C4-2B (cell line): ENCODE data around the gene PREPL.

Source experiments
- H3K27ac ChIP-seq: fragments of 450-650 bp; 2 replicates; pipeline ENCODE4 v1.5.1; 2017
- ZFX ChIP-seq: fragments of 450-650 bp; IDR thresholded peaks from 2 replicates; pipeline ENCODE4 v1.6.1; 2017
- TF ChIP-seq, protein P1 (sequence below): fragments of 450-650 bp; conservative IDR thresholded peaks from 2 replicates; pipeline ENCODE4 v1.5.1; 2017; ENCODE audit warnings: mild to moderate bottlenecking

PREPL gene

DNA sequence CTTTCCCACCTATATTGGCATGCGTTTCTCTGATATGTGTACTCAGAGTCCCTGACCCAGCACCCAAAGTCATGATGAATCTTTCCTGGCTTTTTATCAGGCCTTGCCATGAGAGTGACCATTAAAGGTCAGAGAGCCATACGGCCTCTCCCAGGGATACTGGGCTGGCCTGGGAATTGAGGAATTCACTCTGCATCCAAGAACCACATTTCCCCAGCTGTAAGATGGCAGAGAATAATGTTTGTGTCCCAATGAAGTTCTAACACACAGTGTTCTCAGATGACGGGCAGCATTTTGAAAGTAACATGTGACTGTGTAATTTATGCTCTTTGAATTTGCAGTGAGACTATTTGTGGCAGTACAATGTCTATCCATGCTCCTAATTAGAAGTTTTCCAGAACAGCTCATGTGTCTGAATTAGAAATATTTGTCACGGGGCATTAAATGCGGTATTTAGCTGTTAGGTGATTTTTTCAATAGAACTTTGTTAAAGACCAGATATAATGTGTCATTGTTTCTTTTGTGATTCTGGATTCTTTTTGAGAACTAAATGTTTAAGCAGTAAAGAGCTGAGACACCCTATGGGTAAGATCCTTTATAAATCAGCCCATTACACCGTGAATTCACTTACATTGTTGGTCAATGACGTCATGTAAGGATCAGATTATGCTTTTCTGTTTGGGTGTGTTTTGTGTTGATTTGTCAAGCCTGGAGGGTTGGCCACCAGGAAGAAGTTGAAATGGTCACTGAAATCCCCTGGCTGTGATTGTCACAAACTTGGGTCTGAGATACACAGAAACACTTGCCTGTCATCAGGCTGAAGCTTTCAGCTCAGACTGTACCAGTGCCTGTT is 93.3 kb downstream of the PREPL start:
- TF ChIP-seq ZFX: no peak
- TF ChIP-seq, protein P1, sequence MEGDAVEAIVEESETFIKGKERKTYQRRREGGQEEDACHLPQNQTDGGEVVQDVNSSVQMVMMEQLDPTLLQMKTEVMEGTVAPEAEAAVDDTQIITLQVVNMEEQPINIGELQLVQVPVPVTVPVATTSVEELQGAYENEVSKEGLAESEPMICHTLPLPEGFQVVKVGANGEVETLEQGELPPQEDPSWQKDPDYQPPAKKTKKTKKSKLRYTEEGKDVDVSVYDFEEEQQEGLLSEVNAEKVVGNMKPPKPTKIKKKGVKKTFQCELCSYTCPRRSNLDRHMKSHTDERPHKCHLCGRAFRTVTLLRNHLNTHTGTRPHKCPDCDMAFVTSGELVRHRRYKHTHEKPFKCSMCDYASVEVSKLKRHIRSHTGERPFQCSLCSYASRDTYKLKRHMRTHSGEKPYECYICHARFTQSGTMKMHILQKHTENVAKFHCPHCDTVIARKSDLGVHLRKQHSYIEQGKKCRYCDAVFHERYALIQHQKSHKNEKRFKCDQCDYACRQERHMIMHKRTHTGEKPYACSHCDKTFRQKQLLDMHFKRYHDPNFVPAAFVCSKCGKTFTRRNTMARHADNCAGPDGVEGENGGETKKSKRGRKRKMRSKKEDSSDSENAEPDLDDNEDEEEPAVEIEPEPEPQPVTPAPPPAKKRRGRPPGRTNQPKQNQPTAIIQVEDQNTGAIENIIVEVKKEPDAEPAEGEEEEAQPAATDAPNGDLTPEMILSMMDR: no peak
- H3K27ac ChIP-seq: no peak overlapping the region
